Rectal smooth muscle tissue (tissue), 1 donor: ENCODE results near the gene DYRK2.
A peak's percentile ranks its signal among the peaks of the same experiment; 100 is the strongest.

Source experiments
- H3K27ac ChIP-seq: one replicate; pipeline ENCODE4 v1.7.0; 2013; ENCODE audit warnings: low read depth, low read length, inconsistent platforms
- H3K27me3 ChIP-seq: one replicate; pipeline ENCODE4 v1.7.0; 2013; ENCODE audit warnings: low read length; ENCODE audit not compliant: control insufficient read depth, insufficient read depth
- H3K36me3 ChIP-seq: one replicate; pipeline ENCODE4 v1.7.0; 2013; ENCODE audit warnings: low read length; ENCODE audit not compliant: control insufficient read depth, insufficient read depth
- H3K4me1 ChIP-seq: one replicate; pipeline ENCODE4 v1.7.0; 2013; ENCODE audit warnings: low read length; ENCODE audit not compliant: control insufficient read depth, insufficient read depth
- H3K4me3 ChIP-seq: one replicate; pipeline ENCODE4 v1.7.0; 2013; ENCODE audit warnings: low read length
- H3K9ac ChIP-seq: one replicate; pipeline ENCODE4 v1.7.0; 2013; ENCODE audit warnings: low read length

The DYRK2 gene

GRCh38 chr12:67648521-67649260 lies at the start of gene DYRK2:
Gene DYRK2 (plus strand): TSS chr12:67648745. CDS start chr12:67649134, 389 bp downstream.
- Histone ChIP-seq H3K4me1 (peaks cover 10% of the 10 kb centered on the region), H3K4me3 (peak within 1 kb of the TSS; percentile 86), H3K27ac (peak within 1 kb of the TSS; percentile 95), H3K9ac (peak within 1 kb of the TSS; percentile 86), H3K27me3 (no peaks in the 10 kb centered on the region), H3K36me3 (no peaks in the 10 kb centered on the region)

DNA sequence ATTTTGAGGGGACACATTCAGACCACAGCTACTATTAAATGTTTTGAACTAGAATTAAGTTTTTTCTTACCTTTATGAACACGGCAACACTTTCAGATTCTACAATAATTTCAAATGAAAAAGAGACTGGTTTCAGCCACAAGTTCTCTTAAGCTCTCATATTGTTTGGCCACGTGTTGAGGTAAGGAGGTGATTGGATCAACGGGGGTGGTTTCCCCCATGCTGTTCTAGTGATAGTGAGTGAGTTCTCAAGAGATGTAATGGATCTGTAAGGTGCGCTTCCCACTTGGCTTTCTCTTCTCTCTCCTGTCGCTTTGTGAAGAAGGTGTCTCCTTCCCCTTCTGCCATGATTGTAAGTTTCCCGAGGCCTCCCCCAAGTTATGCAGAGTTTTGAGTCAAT lies 48.9 kb upstream of the DYRK2 start:
- Histone ChIP-seq H3K9ac (no peak overlapping the region), H3K4me1 (no peaks in the 10 kb centered on the region), H3K4me3 (no peak overlapping the region), H3K27ac (no peak overlapping the region), H3K36me3 (no peaks in the 10 kb centered on the region), H3K27me3 (no peaks in the 10 kb centered on the region)

DNA sequence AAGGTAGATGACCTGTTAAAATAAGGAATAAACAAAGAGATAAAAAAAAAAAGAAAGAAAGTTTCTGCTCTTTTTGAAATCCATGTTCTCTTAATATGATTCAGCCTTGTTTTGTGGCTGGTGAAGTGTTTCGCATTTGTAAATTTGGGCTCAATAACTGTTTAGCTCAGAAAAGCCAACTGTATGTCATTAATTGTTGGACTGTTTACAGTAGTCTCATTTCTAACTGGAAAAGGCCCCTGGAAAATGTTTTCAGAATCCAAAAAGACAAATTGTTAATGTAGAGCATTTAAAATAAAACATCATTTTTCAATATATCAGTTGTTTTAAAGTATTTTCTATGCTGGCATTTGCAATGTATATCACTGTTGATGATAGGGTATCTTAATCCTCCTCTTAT lies 47.4 kb upstream of the DYRK2 start:
- Histone ChIP-seq H3K4me3 (no peak overlapping the region), H3K4me1 (no peaks in the 10 kb centered on the region), H3K27me3 (no peaks in the 10 kb centered on the region), H3K27ac (no peak overlapping the region), H3K36me3 (no peaks in the 10 kb centered on the region), H3K9ac (no peak overlapping the region)

DNA sequence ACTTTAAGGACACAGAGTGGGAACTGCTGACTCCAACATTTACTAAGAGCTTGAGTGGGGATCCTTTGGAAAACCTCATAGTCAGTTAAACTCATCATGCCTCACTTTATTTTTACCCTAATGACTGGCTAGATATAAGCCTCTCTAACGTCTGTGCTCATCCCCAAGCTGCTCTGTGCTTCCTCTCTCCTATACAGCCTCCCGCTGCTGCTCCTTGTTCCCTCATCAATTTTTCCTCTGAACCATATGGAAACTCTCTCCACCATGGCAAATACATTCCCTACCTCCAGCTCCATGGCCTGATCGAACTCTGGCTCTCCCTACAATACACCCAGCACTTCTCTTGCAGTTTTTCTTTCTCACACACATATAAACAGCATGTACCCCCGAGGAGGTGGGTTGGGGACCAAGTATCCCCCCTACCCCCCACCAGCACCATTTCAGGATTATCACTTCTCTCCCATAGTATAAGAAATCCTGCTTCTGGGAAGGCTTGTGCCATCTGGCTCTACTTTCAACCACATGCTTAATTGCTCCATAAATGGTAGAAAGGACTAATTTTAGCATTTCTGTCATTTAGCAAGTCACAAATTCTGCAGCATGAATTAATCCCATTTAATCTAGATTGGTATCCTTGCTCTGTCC lies 39.2 kb upstream of the DYRK2 start:
- Histone ChIP-seq H3K4me3 (no peak overlapping the region), H3K27ac (no peak overlapping the region), H3K4me1 (no peaks in the 10 kb centered on the region), H3K36me3 (no peaks in the 10 kb centered on the region), H3K9ac (no peak overlapping the region), H3K27me3 (no peaks in the 10 kb centered on the region)

DNA sequence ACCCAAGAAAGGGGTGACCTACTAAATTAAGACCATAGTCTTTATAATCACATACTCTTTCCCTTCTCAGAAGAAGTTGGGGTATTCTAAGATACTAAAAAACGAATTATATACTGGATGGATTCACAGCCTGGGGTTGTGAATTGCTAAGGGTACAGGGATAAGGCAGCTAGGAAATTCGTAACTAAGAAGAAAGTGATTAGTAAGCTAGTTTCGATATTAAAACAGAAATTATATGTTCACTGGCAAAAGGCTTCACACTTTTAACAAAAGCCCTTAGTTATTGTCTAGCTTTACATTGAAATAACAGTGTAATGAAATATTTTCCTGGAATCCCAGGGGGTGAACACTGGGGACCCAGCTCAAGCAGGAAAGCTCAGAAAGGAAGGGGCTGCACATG lies 35.5 kb upstream of the DYRK2 start:
- no peaks in the 10 kb centered on the region for H3K27me3 ChIP-seq
- H3K27ac ChIP-seq: no peak overlapping the region

GRCh38 chr12:67617629-67618028 lies 30.9 kb upstream of the DYRK2 start:
- H3K36me3 ChIP-seq: no peaks in the 10 kb centered on the region
- no peak overlapping the region for H3K27ac ChIP-seq
- H3K4me1 ChIP-seq: no peaks in the 10 kb centered on the region
- H3K4me3 ChIP-seq: no peak overlapping the region
- no peak overlapping the region for H3K9ac ChIP-seq
- no peaks in the 10 kb centered on the region for H3K27me3 ChIP-seq

More for the DNA sequence above, 35.5 kb upstream of the DYRK2 start:
- Histone ChIP-seq H3K4me1 (no peaks in the 10 kb centered on the region), H3K9ac (no peak overlapping the region), H3K36me3 (no peaks in the 10 kb centered on the region), H3K4me3 (no peak overlapping the region)

DNA sequence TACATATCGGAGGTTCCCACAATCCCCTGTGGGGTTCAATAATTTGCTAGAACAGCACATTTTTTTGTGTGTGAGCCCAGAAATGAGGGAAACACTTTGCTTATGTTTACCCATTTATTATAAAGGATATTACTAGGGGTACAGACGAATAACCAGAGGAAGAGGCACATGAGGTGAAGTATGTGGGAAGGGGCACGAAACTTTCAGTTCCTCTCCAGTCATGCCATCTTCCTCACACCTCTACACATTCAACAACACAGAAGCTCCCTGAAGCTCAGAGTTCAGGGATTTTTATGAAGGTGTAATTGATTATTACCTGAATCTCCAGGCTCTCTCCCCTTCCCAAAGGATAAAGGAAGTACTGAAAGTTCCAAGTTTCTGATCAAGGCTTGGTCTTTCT lies 30.2 kb upstream of the DYRK2 start:
- no peaks in the 10 kb centered on the region for H3K27me3 ChIP-seq
- H3K36me3 ChIP-seq: no peaks in the 10 kb centered on the region
- H3K27ac ChIP-seq: no peak overlapping the region
- no peaks in the 10 kb centered on the region for H3K4me1 ChIP-seq
- H3K4me3 ChIP-seq: no peak overlapping the region
- no peak overlapping the region for H3K9ac ChIP-seq

DNA sequence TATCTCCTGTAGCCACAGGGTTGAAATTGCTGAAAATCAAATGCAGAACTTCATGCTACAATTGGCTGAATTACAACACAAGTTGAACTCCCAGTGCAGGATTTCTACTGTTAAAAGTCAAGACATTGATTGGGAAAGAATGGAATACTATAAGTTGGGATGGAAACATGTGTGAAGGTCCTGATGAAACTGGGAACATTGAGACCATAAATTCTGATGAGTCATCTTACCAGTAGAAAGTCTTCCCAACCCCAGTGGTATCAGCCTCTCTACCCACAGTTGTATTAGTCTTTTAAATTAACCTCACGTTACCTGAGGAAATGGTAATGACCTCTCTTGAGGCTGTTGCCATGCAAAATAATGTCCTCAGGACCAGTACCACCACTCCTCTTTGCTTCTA lies 27.4 kb upstream of the DYRK2 start:
- no peaks in the 10 kb centered on the region for H3K4me1 ChIP-seq
- no peak overlapping the region for H3K9ac ChIP-seq
- no peak overlapping the region for H3K4me3 ChIP-seq
- no peak overlapping the region for H3K27ac ChIP-seq
- no peaks in the 10 kb centered on the region for H3K27me3 ChIP-seq
- no peaks in the 10 kb centered on the region for H3K36me3 ChIP-seq

GRCh38 chr12:67621926-67622325 lies 26.6 kb upstream of the DYRK2 start:
- H3K27me3 ChIP-seq: no peaks in the 10 kb centered on the region
- no peak overlapping the region for H3K9ac ChIP-seq
- H3K4me1 ChIP-seq: no peaks in the 10 kb centered on the region
- no peaks in the 10 kb centered on the region for H3K36me3 ChIP-seq
- no peak overlapping the region for H3K27ac ChIP-seq
- no peak overlapping the region for H3K4me3 ChIP-seq

DNA sequence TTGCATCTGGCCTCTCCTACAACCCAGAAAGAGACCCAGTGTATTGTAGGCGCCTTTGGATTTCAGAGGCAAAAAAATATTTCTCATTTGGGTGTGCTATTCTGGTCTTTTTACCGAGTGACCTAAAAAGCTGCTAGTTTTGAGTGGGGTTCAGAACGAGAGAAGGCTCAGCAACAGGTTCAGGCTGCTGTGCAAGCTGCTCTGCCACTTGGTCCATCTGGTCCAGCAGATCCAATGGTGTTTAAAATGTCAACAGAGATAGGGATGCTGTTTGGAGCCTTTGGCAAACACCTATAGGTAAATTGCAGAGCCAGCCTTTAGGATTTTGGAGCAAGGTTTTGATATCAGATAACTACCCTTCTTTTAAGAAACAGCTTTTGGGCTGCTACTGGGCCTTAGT lies 25.3 kb upstream of the DYRK2 start:
- Histone ChIP-seq H3K9ac (no peak overlapping the region), H3K36me3 (no peaks in the 10 kb centered on the region), H3K27me3 (no peaks in the 10 kb centered on the region), H3K4me3 (no peak overlapping the region), H3K4me1 (no peaks in the 10 kb centered on the region), H3K27ac (no peak overlapping the region)

- Histone ChIP-seq H3K4me3 (no peak overlapping the region), H3K4me1 (no peaks in the 10 kb centered on the region), H3K9ac (no peak overlapping the region), H3K27ac (no peak overlapping the region), H3K27me3 (no peaks in the 10 kb centered on the region), H3K36me3 (no peaks in the 10 kb centered on the region)
Measured at GRCh38 chr12:67624355-67624754, 24.2 kb upstream of the DYRK2 start.

DNA sequence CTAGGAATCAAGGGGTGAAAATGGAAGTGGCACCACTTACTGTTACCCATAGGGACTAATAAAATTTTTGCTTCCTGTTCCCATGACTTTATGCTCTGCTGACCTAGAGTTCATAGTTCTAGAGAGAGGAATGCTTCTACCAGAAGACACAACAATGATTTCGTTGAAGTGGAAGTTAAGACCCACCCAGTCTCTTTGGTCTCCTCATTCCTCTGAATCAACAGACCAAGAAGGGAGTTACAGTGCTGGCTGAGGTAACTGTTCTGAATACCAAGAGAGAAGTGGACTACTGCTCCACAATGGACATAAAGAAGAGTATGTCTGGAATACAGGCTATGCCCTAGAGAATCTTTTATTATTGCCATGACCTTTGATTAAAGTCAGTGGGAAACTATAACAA lies 23.5 kb upstream of the DYRK2 start:
- Histone ChIP-seq H3K36me3 (no peaks in the 10 kb centered on the region), H3K27ac (no peak overlapping the region), H3K27me3 (no peaks in the 10 kb centered on the region), H3K4me3 (no peak overlapping the region), H3K9ac (no peak overlapping the region), H3K4me1 (no peaks in the 10 kb centered on the region)

- no peaks in the 10 kb centered on the region for H3K4me1 ChIP-seq
- H3K9ac ChIP-seq: no peak overlapping the region
- no peaks in the 10 kb centered on the region for H3K27me3 ChIP-seq
- no peaks in the 10 kb centered on the region for H3K36me3 ChIP-seq
- H3K4me3 ChIP-seq: no peak overlapping the region
- H3K27ac ChIP-seq: no peak overlapping the region
Measured at GRCh38 chr12:67626156-67626555, 22.4 kb upstream of the DYRK2 start.
